H1 (cell line): Measurements from ENCODE around the gene TBX6.

Source experiments
- BRCA1 ChIP-seq: IDR thresholded peaks from 2 replicates; pipeline ENCODE4 v1.6.1; 2012; ENCODE audit warnings: low read depth, low read length, improper control_type of control experiment
- EZH2 ChIP-seq: fragments of 200-600 bp; sonication (generic); IDR thresholded peaks from 2 replicates; pipeline ENCODE4 v1.7.1; 2012; ENCODE audit warnings: low read depth, mild to moderate bottlenecking, moderate library complexity, low read length, inconsistent platforms; ENCODE audit not compliant: severe bottlenecking
- GTF2F1 ChIP-seq: IDR thresholded peaks from 2 replicates; pipeline ENCODE4 v1.6.1; 2012; ENCODE audit warnings: low read depth, low read length, improper control_type of control experiment, borderline replicate concordance
- JUN ChIP-seq: IDR thresholded peaks from 2 replicates; pipeline ENCODE4 v1.6.1; 2011; ENCODE audit warnings: low read depth, mild to moderate bottlenecking, improper control_type of control experiment, low read length
- JUND ChIP-seq: IDR thresholded peaks from 2 replicates; pipeline ENCODE4 v1.6.1; 2011; ENCODE audit warnings: mild to moderate bottlenecking, improper control_type of control experiment, low read length
- KDM5A ChIP-seq: fragments of 200-600 bp; IDR thresholded peaks from 2 replicates; pipeline ENCODE4 v1.7.1; 2012; ENCODE audit warnings: mild to moderate bottlenecking, low read length, inconsistent platforms, mixed read lengths
- MAFK ChIP-seq: IDR thresholded peaks from 2 replicates; pipeline ENCODE4 v1.6.1; 2012; ENCODE audit warnings: low read depth, mild to moderate bottlenecking, improper control_type of control experiment, low read length
- POLR2A ChIP-seq, 2 experiments: IDR thresholded peaks; 1 replicate in 1 of 2; 2 replicates in 1 of 2; pipeline ENCODE4 v1.6.1; 2011; ENCODE audit warnings: low read depth in 2 of 2, low read length in 2 of 2, mild to moderate bottlenecking in 2 of 2; ENCODE audit errors: control extremely low read depth in 1 of 2
- POLR2AphosphoS5 ChIP-seq: IDR thresholded peaks from 2 replicates; pipeline ENCODE4 v1.6.1; 2011; ENCODE audit warnings: low read depth, low read length
- RFX5 ChIP-seq: IDR thresholded peaks from 2 replicates; pipeline ENCODE4 v1.6.1; 2011; ENCODE audit warnings: low read depth, low read length, improper control_type of control experiment, borderline replicate concordance
- RXRA ChIP-seq: IDR thresholded peaks from 2 replicates; pipeline ENCODE4 v1.6.1; 2011; ENCODE audit warnings: low read depth, mild to moderate bottlenecking, low read length, moderate library complexity; ENCODE audit not compliant: insufficient read depth
- SUZ12 ChIP-seq: fragments of 200-600 bp; sonication (generic); IDR thresholded peaks from 2 replicates; pipeline ENCODE4 v1.6.1; 2012; ENCODE audit warnings: mild to moderate bottlenecking, inconsistent platforms, low read length, moderate library complexity, mixed read lengths
- TF ChIP-seq, protein P1 (sequence below), 3 experiments: IDR thresholded peaks; 1 replicate in 2 of 3; 2 replicates in 1 of 3; pipeline versions ENCODE4 v1.5.1 to v1.6.1; 2011; ENCODE audit warnings: low read length in 3 of 3, mild to moderate bottlenecking in 3 of 3, inconsistent platforms in 2 of 3, low read depth in 1 of 3, moderate library complexity in 1 of 3; ENCODE audit not compliant: insufficient read depth in 1 of 3; ENCODE audit errors: control extremely low read depth in 1 of 3

GRCh38 chr16:30108059-30108850, 16.5 kb upstream of the TBX6 start:
- peak in 1 of 2 experiments; percentile 53; a peak in 1 of 3 replicates for TF ChIP-seq POLR2A (IDR thresholded peaks at IDR 0.05; ENCODE audit: control extremely low read depth in 1 of 2, low read depth in 2 of 2, low read length in 2 of 2)
- no peak for TF ChIP-seq RFX5
- TF ChIP-seq JUND, result no peak
- TF ChIP-seq KDM5A, result no peak
- TF ChIP-seq JUN, result no peak
- TF ChIP-seq RXRA, result no peak
- TF ChIP-seq, protein P1, sequence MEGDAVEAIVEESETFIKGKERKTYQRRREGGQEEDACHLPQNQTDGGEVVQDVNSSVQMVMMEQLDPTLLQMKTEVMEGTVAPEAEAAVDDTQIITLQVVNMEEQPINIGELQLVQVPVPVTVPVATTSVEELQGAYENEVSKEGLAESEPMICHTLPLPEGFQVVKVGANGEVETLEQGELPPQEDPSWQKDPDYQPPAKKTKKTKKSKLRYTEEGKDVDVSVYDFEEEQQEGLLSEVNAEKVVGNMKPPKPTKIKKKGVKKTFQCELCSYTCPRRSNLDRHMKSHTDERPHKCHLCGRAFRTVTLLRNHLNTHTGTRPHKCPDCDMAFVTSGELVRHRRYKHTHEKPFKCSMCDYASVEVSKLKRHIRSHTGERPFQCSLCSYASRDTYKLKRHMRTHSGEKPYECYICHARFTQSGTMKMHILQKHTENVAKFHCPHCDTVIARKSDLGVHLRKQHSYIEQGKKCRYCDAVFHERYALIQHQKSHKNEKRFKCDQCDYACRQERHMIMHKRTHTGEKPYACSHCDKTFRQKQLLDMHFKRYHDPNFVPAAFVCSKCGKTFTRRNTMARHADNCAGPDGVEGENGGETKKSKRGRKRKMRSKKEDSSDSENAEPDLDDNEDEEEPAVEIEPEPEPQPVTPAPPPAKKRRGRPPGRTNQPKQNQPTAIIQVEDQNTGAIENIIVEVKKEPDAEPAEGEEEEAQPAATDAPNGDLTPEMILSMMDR (IDR thresholded peaks at IDR 0.05; ENCODE audit: control extremely low read depth in 1 of 3, insufficient read depth in 1 of 3, low read depth in 1 of 3, low read length in 3 of 3), result no peak
- no peak for TF ChIP-seq GTF2F1
- TF ChIP-seq BRCA1, result no peak
- TF ChIP-seq EZH2, result no peak
- no peak; the same call in 1 of the 2 replicates for TF ChIP-seq POLR2AphosphoS5
- TF ChIP-seq SUZ12, result no peak
- TF ChIP-seq MAFK, result no peak
